IPS-NIHi7 (cell line): ENCODE data around the gene ZNF433.
A peak's percentile ranks its signal among the peaks of the same experiment; 100 is the strongest.
"Not testable (repeated sequence)": the region's sequence is repeated elsewhere in the genome, so short reads cannot be mapped to it uniquely, and the experiment has no call there.

Source experiments
- DNase-seq: peaks from one replicate; pipeline ENCODE4 v3.0.0; 2012; ENCODE audit warnings: mixed read lengths; ENCODE audit errors: extremely low spot score

Gene ZNF433

DNA sequence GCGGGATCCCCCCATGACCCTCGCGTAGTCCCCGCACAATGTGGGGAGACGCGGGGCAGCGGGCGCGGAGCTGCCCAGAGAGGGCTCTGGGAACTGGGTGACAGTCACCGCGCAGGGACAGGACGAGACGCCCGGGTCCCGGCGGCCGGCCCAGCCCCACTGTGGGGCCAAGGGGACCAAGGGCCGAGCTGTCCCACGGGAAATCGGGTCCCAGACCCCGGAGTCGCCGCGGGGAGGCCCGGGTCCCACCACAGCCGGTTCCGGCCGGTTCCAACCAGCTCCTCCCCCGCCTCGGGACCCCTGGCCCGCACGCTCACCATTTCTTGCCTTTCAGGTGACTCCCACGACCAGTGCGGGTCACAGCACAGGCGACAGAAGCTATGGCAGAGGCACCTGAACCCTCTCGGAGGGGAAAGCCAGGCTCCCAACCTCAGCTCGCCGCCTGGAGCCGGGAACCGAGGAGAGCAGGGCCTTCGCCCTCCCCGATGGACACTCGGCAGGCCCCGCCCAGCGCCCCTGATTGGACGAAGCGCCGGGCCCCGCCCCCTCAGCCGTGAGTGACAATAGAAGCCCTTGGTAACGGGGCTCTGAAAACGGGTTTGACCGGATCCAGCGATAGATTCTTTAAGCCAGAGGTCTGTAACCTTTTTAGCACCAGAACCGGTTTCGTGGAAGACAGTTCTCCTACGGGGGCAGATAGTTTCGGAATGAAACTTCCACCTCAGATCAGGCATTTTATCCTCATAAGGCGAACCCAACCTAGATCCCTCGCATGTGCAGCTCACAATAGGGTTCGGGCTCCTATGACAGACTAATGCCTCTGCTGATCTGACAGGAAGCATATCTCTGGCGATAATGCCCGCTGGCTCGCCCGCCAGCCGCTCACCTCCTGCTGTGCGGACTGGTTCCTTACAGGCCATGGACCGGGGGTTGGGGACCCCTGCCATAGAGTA is at the start of gene ZNF433:
Gene ZNF433 (minus strand): TSS at position 460 of the 953 bp plus-strand sequence. CDS start 140 bp downstream, at position 320.
- peak; percentile 99 for DNase-seq

DNA sequence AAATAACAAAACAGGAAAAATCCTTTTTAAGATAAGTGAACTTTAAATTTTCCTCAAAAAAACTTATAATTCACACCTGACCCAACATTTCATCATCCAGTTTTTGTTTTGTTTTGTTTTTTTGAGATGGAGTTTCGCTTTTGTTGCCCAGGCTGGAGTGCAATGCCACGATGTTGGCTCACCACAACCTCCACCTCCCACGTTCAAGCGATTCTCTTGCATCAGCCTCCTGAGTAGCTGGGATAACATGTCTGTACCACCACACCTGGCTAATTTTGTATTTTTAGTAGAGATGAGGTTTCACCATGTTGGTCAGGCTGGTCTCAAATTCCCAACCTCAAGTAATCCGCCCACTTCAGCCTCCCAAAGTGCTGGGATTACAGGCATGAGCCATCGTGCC is 47.9 kb upstream of the ZNF433 start:
- DNase-seq, result not testable (repeated sequence)

DNA sequence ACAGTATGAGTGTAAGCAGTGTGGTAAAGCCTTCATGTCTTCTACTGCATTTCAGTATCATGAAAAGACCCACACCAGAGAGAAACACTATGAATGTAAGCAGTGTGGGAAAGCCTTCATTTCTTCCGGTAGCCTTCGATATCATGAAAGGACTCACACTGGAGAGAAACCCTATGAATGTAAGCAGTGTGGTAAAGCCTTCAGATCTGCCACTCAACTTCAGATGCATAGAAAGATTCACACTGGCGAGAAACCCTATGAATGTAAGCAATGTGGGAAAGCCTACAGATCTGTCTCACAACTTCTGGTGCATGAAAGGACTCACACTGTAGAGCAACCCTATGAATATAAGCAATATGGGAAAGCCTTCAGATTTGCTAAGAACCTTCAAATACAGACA is 41.9 kb upstream of the ZNF433 start:
- no peak for DNase-seq

DNA sequence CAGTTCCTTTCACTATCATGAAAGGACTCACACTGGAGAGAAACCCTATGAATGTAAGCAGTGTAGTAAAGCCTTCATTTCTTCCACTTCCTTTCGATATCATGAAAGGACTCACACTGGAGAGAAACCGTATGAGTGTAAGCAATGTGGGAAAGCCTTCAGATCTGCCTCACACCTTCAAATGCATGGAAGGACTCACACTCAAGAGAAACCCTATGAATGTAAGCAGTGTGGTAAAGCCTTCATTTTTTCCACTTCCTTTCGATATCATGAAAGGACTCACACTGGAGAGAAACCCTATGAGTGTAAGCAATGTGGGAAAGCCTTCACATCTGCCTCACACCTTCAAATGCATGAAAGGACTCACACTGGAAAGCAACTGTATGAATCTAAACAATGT is 40.9 kb upstream of the ZNF433 start:
- not testable (repeated sequence) for DNase-seq

DNA sequence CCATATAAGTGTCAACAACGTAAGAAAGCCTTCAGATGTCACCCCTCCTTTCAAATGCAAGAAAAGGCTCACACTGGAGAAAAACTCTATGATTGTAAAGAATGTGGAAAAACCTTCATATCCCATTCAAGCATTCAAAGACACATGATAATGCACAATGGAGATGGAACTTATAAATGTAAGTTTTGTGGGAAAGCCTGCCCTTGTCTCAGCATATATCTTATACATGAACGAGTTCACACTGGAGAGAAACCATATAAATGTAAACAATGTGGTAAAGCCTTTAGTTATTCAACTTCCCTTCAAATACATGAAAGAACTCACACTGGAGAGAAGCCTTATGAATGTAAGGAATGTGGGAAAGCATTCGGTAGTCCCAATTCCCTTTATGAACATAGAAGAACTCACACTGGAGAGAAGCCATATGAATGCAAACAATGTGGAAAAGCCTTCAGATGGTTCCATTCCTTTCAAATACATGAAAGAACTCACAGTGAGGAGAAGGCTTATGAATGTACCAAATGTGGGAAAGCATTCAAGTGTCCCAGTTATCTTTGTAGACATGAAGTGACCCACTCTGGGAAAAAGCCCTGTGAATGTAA is 40.2 kb upstream of the ZNF433 start:
- no peak for DNase-seq

DNA sequence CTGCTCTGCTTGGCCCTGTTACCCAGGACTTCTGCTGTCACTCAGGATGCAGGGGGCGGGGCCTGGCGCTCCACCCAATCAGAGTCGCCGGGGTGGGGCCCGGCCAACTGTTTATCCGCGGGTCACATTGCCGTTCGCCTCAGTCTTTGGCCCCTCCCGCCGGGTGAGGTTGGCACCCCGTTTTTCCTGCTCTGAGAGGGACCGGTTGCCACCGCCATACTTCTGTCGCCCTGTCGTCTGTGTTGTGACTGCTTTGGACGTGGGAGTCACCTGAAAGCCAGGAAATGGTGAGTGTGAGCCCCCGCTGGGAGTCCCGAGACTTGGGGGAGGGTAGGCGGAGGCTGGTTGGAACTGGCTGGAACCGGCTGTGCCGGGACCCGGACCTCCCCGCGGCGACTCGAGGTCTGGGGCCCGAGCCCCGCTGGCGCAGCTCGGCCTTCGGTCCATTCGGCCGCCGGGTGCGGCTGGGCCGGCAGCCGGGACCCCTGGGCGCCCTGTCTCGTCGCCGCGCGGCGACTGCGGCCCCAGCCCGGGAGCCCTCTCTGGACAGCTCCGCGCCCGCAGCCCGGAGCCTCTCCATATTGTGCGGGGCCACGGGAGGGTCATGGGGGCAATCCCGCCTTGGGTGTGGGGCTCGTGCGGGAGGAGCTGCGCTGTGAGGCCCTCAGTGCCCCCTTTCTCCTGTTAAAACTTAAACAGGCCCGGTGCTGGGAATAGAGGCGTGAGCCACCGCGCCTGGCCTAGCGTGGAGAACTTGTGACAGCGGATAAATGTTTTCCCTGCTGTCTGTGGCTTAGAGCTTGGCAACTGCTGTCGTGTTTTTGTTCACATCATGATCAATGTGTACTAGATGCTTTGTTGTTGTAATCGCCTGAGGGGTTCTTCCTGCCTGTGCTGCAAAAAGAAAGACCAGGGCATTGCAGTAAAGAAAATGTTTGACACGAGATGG is 29.4 kb upstream of the ZNF433 start, which contains the start of gene ZNF844:
Gene ZNF844 (plus strand): TSS at position 142 of the 949 bp plus-strand sequence. CDS start 143 bp downstream, at position 285.
- DNase-seq, result peak; percentile 96

DNA sequence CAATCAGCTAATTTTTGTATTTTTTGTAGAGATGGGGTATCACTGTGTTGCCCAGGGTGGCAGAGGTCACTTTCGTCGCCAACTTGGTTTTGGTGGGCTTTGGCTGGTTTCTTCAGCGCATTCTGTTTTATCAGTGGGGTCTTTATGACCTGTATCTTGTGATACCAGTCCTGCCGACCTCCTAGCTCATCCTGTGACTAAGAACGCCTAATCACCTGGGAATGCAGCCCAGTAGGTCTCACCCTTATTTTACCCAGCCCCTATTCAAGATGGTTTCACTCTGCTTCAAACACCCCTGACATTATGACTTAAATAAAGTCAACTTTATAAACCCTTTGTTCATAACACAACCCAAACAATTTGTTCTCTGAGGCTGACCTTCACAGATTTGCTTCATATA is 20.3 kb upstream of the ZNF433 start:
- DNase-seq, result no peak

DNA sequence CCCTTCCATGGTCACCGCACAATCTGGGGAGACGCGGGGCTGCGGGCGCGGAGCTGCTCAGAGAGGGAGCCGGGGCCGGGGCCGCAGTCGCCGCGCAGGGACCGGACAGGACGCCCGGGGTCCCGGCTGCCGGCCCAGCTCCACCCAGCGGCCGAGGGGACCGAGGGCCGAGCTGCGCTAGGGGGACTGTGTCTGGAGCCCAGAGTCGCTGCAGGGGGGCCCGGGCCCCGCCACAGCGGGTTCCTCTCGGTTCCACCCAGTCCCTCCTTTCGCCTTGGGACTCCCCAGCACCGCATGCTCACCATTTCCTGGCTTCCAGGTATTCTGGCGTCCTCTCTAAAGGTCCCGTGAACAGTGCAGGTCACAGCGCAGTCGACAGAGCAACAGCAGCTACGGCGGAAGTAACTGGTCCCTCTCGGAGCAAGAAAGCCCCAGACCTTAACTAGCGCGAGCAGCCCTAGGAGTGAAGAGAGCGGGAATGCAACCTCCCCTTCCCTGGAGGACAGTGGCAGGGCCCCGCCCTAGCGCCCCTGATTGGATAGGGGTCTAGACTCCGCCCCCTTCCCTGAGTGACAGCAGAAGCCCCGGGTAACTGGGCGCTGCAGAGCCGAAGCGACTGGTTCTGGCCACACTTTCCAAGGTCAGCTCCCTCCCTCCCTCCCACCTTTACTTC is 17.2 kb upstream of the ZNF433 start, which contains the start of gene ZNF878:
Gene ZNF878 (minus strand): TSS at position 465 of the 673 bp plus-strand sequence. CDS start 160 bp downstream, at position 305.
- DNase-seq, result peak; percentile 92

DNA sequence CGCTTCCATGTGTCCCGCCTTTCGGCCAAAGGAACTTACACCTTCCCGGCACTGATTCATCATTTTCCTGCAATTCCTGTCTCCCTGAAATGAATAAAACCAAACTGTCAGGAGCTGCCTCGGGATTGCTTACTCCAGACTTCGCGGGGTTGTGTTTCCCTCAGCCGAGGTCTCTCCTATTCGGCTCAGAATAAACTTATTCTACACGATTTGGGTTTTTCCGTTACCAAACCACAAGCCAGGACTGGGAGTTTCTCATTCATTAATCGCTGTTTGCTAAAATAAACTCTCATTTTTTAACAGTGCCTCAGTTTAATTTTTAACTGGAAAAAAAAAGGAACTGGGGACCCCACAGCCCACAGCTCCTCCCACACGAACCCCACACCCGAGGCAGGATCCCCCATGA is 16.6 kb upstream of the ZNF433 start:
- no peak for DNase-seq

DNA sequence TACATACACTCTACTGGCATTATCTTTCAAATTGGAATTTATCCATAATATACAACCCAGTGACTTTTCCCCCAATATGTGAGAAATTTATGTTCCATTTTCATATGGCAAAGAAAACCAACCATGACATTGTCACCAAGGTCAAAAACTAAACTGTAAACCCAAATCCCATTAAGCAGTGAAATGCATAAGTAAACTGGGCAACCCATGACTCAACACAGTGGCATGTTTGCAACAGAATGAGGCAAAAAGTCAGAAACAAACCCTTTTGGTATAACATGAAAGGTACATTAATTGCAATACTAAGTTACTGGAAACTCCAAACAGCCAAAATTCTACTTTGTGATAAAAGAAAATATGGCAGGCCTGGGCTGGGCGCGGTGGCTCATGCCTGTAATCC is 12.4 kb upstream of the ZNF433 start:
- DNase-seq, result no peak

DNA sequence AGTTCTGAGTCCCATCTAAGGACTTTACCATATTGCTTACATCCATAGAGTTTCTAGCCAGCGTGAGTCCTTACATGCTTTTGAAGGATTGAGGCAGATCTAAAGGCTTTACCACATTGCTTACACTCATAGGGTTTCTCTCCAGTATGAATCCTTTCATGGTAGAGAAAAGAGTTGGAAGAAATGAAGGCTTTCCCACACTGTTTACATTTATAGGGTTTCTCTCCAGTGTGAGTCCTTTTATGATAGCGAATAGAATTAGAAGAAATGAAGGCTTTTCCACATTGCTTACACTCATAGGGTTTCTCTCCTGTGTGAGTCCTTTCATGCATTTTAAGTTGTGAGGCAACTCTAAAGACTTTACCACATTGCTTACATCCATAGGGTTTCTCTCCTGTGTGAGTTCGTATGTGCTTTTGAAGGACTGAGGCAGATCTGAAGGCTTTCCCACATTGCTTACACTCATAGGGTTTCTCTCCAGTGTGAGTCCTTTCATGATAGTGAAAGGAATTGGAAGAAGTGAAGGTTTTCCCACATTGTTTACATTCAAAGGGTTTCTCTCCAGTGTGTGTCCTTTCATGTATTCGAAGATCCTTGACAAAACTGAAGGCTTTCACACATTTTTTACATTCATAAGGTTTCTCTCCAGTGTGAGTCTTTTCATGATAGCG is 8.4 kb upstream of the ZNF433 start:
- DNase-seq, result no peak

DNA sequence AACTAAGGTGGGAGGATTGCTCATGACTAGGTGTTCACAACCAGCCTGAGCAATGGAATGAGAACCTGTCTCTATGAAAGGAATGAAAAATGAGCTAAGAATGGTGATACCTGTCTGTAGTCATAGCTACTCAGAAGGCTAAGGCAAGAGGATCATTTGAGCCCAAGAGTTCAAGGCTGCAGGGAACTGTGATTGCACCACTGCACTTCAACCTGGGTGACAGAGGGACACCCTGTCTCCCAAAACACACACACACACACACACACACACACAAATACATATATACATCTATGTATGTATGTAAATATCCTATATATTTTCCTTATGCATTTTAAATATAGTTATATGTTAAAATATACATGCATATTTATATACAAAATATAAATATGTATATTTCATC is 7.4 kb upstream of the ZNF433 start:
- no peak for DNase-seq

DNA sequence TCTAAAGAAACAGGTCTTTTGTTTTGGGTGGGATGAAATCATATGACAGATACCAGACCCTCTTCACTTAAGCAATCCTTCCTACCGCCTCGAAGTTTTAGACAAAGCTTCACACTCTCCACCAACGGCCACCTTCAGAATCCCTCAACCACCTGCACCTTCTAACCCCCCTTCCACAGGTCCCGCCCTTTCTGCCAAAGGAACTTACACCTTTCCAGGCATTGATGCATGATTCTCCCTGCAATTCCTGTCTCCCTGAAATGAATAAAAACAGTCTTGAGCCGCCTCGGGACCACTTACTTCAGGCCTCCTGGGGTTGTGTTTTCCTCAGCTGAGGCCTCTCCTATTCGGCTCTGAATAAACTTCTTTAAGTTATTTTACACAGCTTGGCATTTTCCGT is 859 bp downstream of the ZNF433 start:
- peak; percentile 24 for DNase-seq

DNA sequence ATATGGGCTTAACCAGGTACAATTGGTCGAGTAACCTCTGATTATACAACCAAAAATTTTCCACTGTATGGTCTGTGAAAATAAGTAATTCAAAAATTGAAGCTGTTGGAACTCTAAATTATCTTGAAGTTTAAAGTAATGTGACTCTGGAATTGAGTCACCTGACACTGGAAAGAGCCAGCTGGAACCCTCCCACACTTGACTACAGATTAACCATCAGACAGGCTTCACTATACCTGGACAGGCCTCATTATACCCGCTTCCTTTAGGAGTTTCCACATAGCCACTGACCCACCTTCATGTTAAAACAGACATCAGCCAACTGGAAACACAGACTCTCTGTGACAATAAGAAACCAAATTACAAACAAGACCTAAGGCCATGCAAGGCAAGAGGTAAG is 1.3 kb downstream of the ZNF433 start:
- no peak for DNase-seq

DNA sequence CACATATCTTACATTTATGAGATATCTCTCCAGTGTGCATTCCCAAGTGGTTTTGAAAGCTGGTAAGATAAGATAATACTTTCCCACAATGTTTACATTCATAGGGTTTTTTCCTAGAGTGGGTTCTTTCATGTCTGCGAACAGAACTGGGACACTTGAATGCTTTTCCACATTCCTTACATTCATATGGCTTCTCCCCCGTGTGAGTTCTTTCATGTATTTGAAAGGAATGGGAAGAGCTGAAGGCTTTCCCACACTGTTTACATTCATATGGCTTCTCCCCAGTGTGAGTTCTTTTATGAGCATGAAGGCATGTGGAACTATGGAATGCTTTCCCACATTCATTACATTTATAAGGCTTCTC is 19.7 kb downstream of the ZNF433 start:
- DNase-seq, result no peak

DNA sequence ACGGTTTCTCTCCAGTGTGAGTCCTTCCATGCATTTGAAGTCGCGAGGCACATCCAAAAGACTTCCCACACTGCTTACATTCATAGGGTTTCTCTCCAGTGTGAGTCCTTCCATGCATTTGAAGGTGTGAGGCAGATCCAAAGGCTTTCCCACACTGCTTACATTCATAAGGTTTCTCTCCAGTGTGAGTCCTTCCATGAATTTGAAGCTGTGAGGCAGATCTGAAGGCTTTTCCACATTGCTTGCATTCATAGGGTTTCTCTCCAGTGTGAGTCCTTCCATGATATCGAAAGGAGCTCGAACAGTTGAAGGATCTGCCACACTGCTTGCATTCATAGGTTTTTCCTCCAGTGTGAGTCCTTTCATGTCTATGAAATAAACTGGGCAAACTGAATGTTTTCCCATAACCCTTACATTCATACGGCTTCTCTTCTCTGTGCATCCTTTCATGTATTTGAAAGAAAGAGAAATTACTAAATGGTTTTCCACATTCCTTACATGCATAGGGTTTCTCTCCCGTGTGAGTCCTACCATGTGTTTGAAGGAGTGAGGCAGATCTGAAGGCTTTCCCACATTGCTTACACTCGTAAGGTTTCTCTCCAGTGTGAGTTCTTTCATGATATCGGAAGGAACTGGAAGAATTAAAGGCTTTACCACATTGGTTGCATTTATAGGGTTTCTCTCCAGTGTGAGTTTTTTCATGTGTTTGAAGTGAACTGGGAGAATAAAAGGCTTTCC is 20.3 kb downstream of the ZNF433 start:
- no peak for DNase-seq

DNA sequence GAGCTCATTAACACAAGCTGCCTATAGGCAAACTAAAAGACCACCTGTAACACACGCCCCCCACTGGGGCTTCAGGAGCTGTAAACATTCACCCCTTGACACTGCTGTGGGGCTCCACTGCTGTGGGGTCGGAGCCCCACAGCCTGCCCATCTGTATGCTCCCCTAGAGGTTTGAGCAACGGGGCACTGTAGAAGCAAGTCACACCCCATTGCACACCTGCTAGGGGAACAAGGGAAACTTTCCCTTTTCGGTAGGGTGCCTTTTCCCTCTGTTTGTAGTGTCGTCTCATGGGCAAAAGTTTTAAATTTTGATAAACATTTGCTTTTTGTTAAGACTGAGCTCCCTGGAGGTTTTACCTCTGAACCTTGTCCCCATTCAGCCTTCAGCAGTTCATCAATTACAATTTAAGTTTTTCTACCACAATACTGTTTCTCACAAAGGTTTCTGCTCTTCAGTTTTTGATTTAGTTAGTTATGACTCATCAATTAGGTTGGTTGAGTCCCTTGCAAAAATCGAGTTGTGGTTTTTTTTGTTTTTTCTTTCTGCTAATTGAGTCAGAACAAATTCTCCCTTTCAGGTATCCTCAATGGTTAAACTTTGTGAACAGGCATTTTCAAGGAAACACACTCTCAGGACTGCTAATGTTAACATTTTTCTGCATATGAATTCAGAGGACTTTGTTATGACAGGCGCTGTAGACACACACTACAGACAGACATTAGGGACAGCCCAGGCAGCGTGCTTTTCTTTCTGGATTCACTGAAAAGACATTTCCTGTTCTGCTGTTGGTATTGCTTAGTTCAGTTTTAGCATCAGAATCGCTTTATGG is 35.1 kb downstream of the ZNF433 start:
- DNase-seq, result no peak

DNA sequence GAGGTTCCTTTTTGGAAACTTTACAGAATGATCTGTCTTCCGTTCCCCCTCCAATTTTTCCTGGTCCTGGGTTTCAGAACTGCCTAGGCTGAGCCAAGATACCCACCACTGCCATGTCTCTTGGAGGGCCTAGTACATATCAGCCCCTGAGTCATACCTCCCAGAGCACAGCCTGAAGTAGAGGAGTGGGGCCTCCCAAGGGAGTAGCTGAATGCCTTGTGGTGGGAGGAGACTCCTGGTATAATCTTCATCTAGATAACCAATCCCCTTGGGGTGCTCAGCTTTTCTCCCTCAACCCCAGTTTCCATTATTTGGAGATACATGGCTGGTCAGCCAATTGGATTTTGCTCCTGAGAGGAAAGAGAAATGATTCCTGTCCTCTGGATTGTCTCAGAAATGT is 40.3 kb downstream of the ZNF433 start:
- peak; percentile 35 for DNase-seq

DNA sequence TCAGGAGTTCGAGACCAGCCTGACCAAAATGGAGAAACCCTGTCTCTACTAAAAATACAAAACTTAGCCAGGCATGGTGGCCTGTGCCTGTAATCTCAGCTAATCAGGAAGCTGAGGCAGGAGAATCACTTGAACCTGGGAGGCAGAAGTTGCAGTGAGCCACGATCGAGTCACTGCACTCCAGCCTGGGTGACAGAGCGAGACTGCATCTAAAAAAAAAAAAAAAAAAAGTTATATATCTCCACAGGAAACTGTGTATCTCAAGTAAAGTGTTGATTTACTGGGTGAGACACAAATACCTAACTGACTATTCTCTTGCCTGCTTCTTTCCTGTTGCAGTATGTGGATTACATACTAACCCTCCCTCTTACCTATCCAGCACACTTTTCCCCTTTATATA is 43.6 kb downstream of the ZNF433 start:
- not testable (repeated sequence) for DNase-seq
